ENCODE results near the gene OR51A7. TPM values are rescaled to one million over a fixed set of nuclear protein-coding genes. Genes with fewer than 3 reads are reported as not detected.

The OR51A7 gene
- total and polyA plus RNA-seq, 3 donors from 2014 or later = 0.24 to 0.62 TPM; not detected in 1

DNA sequence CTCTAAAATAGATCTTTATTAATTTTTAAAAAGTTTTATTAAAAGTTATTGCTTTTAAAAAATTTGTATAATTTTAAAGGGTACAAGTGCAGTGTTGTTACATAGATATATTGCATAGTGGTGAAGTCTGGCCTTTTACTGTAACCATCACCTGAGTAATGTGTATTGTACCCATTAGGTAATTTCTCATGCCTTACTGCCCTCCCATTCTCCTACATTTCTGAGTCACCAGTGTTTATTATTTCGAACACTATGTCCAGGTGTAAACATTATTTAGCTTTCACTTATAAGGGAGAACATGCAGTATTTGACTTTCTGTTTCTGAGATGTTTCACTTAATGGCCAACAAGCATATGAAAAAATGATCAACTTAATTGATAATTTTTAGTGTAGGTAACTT is 18.2 kb downstream of the OR51A7 start:
- TF ChIP-seq, protein P1, sequence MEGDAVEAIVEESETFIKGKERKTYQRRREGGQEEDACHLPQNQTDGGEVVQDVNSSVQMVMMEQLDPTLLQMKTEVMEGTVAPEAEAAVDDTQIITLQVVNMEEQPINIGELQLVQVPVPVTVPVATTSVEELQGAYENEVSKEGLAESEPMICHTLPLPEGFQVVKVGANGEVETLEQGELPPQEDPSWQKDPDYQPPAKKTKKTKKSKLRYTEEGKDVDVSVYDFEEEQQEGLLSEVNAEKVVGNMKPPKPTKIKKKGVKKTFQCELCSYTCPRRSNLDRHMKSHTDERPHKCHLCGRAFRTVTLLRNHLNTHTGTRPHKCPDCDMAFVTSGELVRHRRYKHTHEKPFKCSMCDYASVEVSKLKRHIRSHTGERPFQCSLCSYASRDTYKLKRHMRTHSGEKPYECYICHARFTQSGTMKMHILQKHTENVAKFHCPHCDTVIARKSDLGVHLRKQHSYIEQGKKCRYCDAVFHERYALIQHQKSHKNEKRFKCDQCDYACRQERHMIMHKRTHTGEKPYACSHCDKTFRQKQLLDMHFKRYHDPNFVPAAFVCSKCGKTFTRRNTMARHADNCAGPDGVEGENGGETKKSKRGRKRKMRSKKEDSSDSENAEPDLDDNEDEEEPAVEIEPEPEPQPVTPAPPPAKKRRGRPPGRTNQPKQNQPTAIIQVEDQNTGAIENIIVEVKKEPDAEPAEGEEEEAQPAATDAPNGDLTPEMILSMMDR (IDR thresholded peaks at IDR 0.05) = no peak
- TF ChIP-seq POLR2A (IDR thresholded peaks at IDR 0.05) = no peak
- no peak overlapping the region for H3K4me3 ChIP-seq
- 94 to 98% methylated on average over 1 of the region's 1 CpG for WGBS, 2 donors
- H3K27ac ChIP-seq = no peak overlapping the region
- DNase-seq = no peak
- no peaks in the 10 kb centered on the region for H3K4me1 ChIP-seq
- no peaks in the 10 kb centered on the region for H3K9me3 ChIP-seq
- no peaks in the 10 kb centered on the region for H3K36me3 ChIP-seq (ENCODE audit: low read depth, missing control alignments)
- no peaks in the 10 kb centered on the region for H3K27me3 ChIP-seq
- intact Hi-C loops (cut with DNase I; ENCODE audit: low total_unique reads) = no loop called here

DNA sequence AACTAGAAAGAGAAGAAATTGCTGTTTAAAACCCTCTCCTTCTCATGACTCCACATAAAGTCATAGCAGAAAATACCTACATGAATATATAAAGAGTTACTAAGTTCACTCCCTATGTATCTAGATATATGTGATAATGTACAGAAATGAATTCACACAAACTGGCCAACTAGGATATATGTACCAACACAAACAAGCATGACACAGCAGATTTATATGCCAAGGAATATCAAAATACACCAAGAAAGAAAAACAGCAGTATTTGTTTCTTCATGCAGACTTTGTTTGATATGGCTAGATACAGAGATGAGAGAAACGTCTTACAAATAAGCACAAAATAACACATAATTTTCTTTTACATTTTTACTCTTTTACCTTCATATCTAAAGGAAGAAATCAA is 18.7 kb downstream of the OR51A7 start:
- 68 to 71% methylated on average over 1 of the region's 1 CpG for WGBS, 2 donors
- no peak overlapping the region for H3K4me3 ChIP-seq
- H3K9me3 ChIP-seq = no peaks in the 10 kb centered on the region
- TF ChIP-seq, protein P1 (IDR thresholded peaks at IDR 0.05) = no peak
- no peak for TF ChIP-seq POLR2A (IDR thresholded peaks at IDR 0.05)
- no peaks in the 10 kb centered on the region for H3K4me1 ChIP-seq
- no peak overlapping the region for H3K27ac ChIP-seq
- H3K27me3 ChIP-seq = no peaks in the 10 kb centered on the region
- intact Hi-C loops (cut with DNase I; ENCODE audit: low total_unique reads) = no loop called here
- no peak for DNase-seq
- no peaks in the 10 kb centered on the region for H3K36me3 ChIP-seq (ENCODE audit: low read depth, missing control alignments)

DNA sequence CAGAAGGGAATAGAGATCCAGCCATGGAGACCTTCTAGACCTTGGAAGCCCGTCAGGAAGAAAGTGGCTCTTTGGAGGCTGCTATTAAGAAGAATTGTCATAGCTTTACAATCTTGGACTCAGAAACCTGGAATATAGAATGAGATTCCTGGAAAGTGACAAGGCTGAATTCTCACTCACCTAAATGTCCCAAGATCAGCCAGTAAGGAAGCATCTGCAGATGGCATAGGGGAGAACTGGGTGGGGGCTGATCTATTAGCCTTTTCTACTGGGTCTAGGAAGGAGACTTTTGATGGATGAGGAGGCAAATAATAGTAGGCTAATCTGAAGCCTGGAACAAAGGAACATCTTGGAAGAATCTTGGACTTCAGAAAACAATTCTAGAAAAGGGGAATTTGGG is 20.7 kb downstream of the OR51A7 start, which contains the start of gene OR51G1:
Gene OR51G1 (minus strand): TSS at position 101 of the 400 bp plus-strand sequence. CDS start 0 bp downstream, at position 101.
- Histone ChIP-seq H3K27ac (no peak within 1 kb of the TSS), H3K4me1 (no peaks in the 10 kb centered on the region), H3K27me3 (no peaks in the 10 kb centered on the region), H3K36me3 (ENCODE audit: low read depth, missing control alignments) (no peaks in the 10 kb centered on the region), H3K9me3 (no peaks in the 10 kb centered on the region), H3K4me3 (no peak within 1 kb of the TSS)
- intact Hi-C loops (cut with DNase I; ENCODE audit: low total_unique reads) = no loop called here
- TF ChIP-seq POLR2A (IDR thresholded peaks at IDR 0.05) = no peak
- TF ChIP-seq, protein P1 (IDR thresholded peaks at IDR 0.05) = no peak
- DNase-seq = no peak
- 89 to 97% methylated on average over 1 of the region's 1 CpG for WGBS, 2 donors

DNA sequence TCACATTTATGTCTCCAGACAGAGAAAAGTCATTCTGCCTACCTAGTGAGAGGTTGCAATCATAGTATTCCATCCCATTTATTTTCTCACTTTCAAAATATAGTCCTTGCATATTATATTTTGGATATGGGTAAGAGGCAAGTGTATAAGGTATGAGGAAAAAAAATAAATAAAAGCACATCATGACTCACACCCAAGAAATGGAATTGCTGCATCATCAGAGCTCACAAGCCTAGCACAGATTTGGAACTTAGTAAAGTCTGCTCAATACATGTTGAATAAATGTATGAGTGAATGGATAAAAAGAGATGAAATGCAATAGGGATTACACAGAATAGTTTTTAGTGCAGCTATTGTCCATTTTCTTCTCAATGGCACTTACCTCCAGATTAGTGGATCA is 23.0 kb downstream of the OR51A7 start:
- DNase-seq = no peak
- TF ChIP-seq POLR2A (IDR thresholded peaks at IDR 0.05) = no peak
- TF ChIP-seq, protein P1 (IDR thresholded peaks at IDR 0.05) = no peak
- Histone ChIP-seq H3K27me3 (no peaks in the 10 kb centered on the region), H3K27ac (no peak overlapping the region), H3K9me3 (no peaks in the 10 kb centered on the region), H3K36me3 (ENCODE audit: low read depth, missing control alignments) (no peaks in the 10 kb centered on the region), H3K4me3 (no peak overlapping the region), H3K4me1 (no peaks in the 10 kb centered on the region)
- intact Hi-C loops (cut with DNase I; ENCODE audit: low total_unique reads) = no loop called here

DNA sequence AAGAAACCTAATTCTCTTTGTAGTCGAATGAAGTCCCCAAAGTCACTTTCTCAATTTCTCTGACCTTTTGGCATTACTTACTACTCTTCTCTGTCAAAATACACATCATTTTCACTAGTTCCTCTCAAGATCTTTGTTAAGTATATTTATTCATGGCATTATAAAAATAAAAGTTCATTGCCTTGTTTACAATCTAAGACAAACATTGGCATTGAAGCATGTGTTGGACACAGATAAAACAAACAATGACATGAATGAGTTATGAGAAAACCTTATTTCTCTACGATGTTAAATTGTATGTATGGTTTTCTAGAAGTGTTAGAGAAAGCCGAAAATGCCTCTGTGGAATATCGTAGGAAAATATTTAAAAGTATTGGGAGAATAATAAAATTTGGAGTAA is 29.2 kb downstream of the OR51A7 start:
- DNase-seq = no peak
- Histone ChIP-seq H3K27ac (no peak overlapping the region), H3K4me1 (no peaks in the 10 kb centered on the region), H3K4me3 (no peak overlapping the region), H3K27me3 (no peaks in the 10 kb centered on the region), H3K9me3 (no peaks in the 10 kb centered on the region), H3K36me3 (ENCODE audit: low read depth, missing control alignments) (no peaks in the 10 kb centered on the region)
- 67 to 78% methylated on average over 4 of the region's 4 CpGs for whole genome bisulfite sequencing, 2 donors
- TF ChIP-seq POLR2A (IDR thresholded peaks at IDR 0.05) = no peak
- TF ChIP-seq, protein P1 (IDR thresholded peaks at IDR 0.05) = no peak
- intact Hi-C loops (cut with DNase I; ENCODE audit: low total_unique reads) = no loop called here
